GM18861 (cell line): ENCODE measurements around the gene ENO3.
"Not testable (repeated sequence)": the region's sequence is repeated elsewhere in the genome, so short reads cannot be mapped to it uniquely, and the experiment has no call there.

Source experiments
- ATAC-seq: cut with Tn5 transposase; IDR thresholded peaks from one replicate; pipeline ENCODE4 v1.9.1; 2021; ENCODE audit not compliant: unreplicated experiment

The ENO3 gene

GRCh38 chr17:4950746-4951204 lies at the start of gene ENO3:
Gene ENO3 (plus strand): TSS chr17:4951119. CDS start chr17:4951830, 711 bp downstream.
- ATAC-seq = no peak

GRCh38 chr17:4901648-4902344 lies 49.1 kb upstream of the ENO3 start:
- no peak for ATAC-seq

GRCh38 chr17:4902540-4902939 lies 48.4 kb upstream of the ENO3 start:
- no peak for ATAC-seq

GRCh38 chr17:4903051-4903818 lies 47.7 kb upstream of the ENO3 start, which contains the start of gene CHRNE:
Gene CHRNE (minus strand): TSS chr17:4903098. CDS start chr17:4903063, 35 bp downstream.
- no peak for ATAC-seq

- ATAC-seq = not testable (repeated sequence)
Observed at GRCh38 chr17:4906642-4907041, 44.3 kb upstream of the ENO3 start.

GRCh38 chr17:4908301-4908700 lies 42.6 kb upstream of the ENO3 start:
- no peak for ATAC-seq

GRCh38 chr17:4908711-4909496 lies 42.0 kb upstream of the ENO3 start:
- no peak for ATAC-seq

- no peak for ATAC-seq
Observed at GRCh38 chr17:4913994-4914393, 36.9 kb upstream of the ENO3 start.

GRCh38 chr17:4914551-4914950 lies 36.4 kb upstream of the ENO3 start:
- ATAC-seq = not testable (repeated sequence)

- ATAC-seq = no peak
Observed at GRCh38 chr17:4919511-4920047, 31.3 kb upstream of the ENO3 start.

- ATAC-seq = no peak
Observed at GRCh38 chr17:4920351-4921048, 30.4 kb upstream of the ENO3 start.

- no peak for ATAC-seq
Observed at GRCh38 chr17:4921320-4921719, 29.6 kb upstream of the ENO3 start.

- not testable (repeated sequence) for ATAC-seq
Observed at GRCh38 chr17:4926577-4927335, 24.2 kb upstream of the ENO3 start.

- no peak for ATAC-seq
Observed at GRCh38 chr17:4928881-4929280, 22.0 kb upstream of the ENO3 start.

- ATAC-seq = no peak
Observed at GRCh38 chr17:4931963-4932362, 19.0 kb upstream of the ENO3 start, which contains the start of gene GP1BA. Gene GP1BA (plus strand): TSS chr17:4932277. CDS start chr17:4932605, 328 bp downstream.

GRCh38 chr17:4932756-4933155 lies 18.2 kb upstream of the ENO3 start:
- no peak for ATAC-seq

GRCh38 chr17:4933646-4934045 lies 17.3 kb upstream of the ENO3 start:
- ATAC-seq = no peak

- no peak for ATAC-seq
Observed at GRCh38 chr17:4934173-4934979, 16.5 kb upstream of the ENO3 start.

GRCh38 chr17:4935650-4936049 lies 15.3 kb upstream of the ENO3 start:
- ATAC-seq = no peak
